ENCODE measurements around the gene LRFN3. TPM values are rescaled to one million over a fixed set of nuclear protein-coding genes. Genes with fewer than 3 reads are reported as not detected.
"Not testable (repeated sequence)": the region's sequence is repeated elsewhere in the genome, so short reads cannot be mapped to it uniquely, and the experiment has no call there.

LRFN3 gene
- 31.0 and 31.5 TPM in 2 replicates for total RNA-seq
- long read RNA-seq: 0 reads

GRCh38 chr19:35935911-35936737 lies at the start of gene LRFN3:
Gene LRFN3 (plus strand): TSS chr19:35936374. CDS start chr19:35939426, 3,052 bp downstream.
- Mint-ChIP-seq H3K27me3 (no peaks in the 10 kb centered on the region), H3K4me3 (ENCODE audit: low read depth) (peak within 1 kb of the TSS; percentile 78), H3K9me3 (ENCODE audit: low read depth) (no peaks in the 10 kb centered on the region), H3K4me1 (ENCODE audit: low read depth) (peaks cover 23% of the 10 kb centered on the region), H3K36me3 (ENCODE audit: insufficient read depth) (peaks cover 4% of the 10 kb centered on the region), H3K27ac (peak within 1 kb of the TSS; percentile 0)
- peak; percentile 47 for DNase-seq (ENCODE audit: low spot score, unreplicated experiment)
- TF ChIP-seq CTCF (IDR thresholded peaks at IDR 0.05; ENCODE audit: unreplicated experiment): no peak

- Mint-ChIP-seq H3K4me1 (ENCODE audit: low read depth) (no peaks in the 10 kb centered on the region), H3K9me3 (ENCODE audit: low read depth) (no peaks in the 10 kb centered on the region), H3K27me3 (no peaks in the 10 kb centered on the region), H3K27ac (no peak overlapping the region), H3K4me3 (ENCODE audit: low read depth) (no peak overlapping the region), H3K36me3 (ENCODE audit: insufficient read depth) (peaks cover 19% of the 10 kb centered on the region)
- DNase-seq (ENCODE audit: low spot score, unreplicated experiment): no peak
- no peak for TF ChIP-seq CTCF (IDR thresholded peaks at IDR 0.05; ENCODE audit: unreplicated experiment)
These were observed 49.0 kb upstream of the LRFN3 start for GRCh38 chr19:35887197-35887596.

- Mint-ChIP-seq H3K4me1 (ENCODE audit: low read depth) (no peaks in the 10 kb centered on the region), H3K4me3 (ENCODE audit: low read depth) (no peak overlapping the region), H3K27me3 (no peaks in the 10 kb centered on the region), H3K9me3 (ENCODE audit: low read depth) (no peaks in the 10 kb centered on the region), H3K36me3 (ENCODE audit: insufficient read depth) (peaks cover 19% of the 10 kb centered on the region), H3K27ac (no peak overlapping the region)
- no peak for TF ChIP-seq CTCF (IDR thresholded peaks at IDR 0.05; ENCODE audit: unreplicated experiment)
- DNase-seq (ENCODE audit: low spot score, unreplicated experiment): no peak
These were observed 47.8 kb upstream of the LRFN3 start for GRCh38 chr19:35888398-35888797.

GRCh38 chr19:35889370-35890112 lies 46.6 kb upstream of the LRFN3 start:
- Mint-ChIP-seq H3K9me3 (ENCODE audit: low read depth) (no peaks in the 10 kb centered on the region), H3K27me3 (no peaks in the 10 kb centered on the region), H3K4me1 (ENCODE audit: low read depth) (no peaks in the 10 kb centered on the region), H3K36me3 (ENCODE audit: insufficient read depth) (peaks cover 19% of the 10 kb centered on the region), H3K4me3 (ENCODE audit: low read depth) (no peak overlapping the region), H3K27ac (no peak overlapping the region)
- no peak for TF ChIP-seq CTCF (IDR thresholded peaks at IDR 0.05; ENCODE audit: unreplicated experiment)
- no peak for DNase-seq (ENCODE audit: low spot score, unreplicated experiment)

GRCh38 chr19:35890113-35890650 lies 46.0 kb upstream of the LRFN3 start:
- no peak overlapping the region for H3K4me3 Mint-ChIP-seq (ENCODE audit: low read depth)
- H3K36me3 Mint-ChIP-seq (ENCODE audit: insufficient read depth): peaks cover 19% of the 10 kb centered on the region
- H3K27me3 Mint-ChIP-seq: no peaks in the 10 kb centered on the region
- no peak for TF ChIP-seq CTCF (IDR thresholded peaks at IDR 0.05; ENCODE audit: unreplicated experiment)
- no peaks in the 10 kb centered on the region for H3K4me1 Mint-ChIP-seq (ENCODE audit: low read depth)
- no peak overlapping the region for H3K27ac Mint-ChIP-seq
- DNase-seq (ENCODE audit: low spot score, unreplicated experiment): no peak
- H3K9me3 Mint-ChIP-seq (ENCODE audit: low read depth): no peaks in the 10 kb centered on the region

- not testable (repeated sequence) for H3K4me3 Mint-ChIP-seq (ENCODE audit: low read depth); H3K9me3 Mint-ChIP-seq (ENCODE audit: low read depth); H3K27me3 Mint-ChIP-seq; H3K4me1 Mint-ChIP-seq (ENCODE audit: low read depth); H3K27ac Mint-ChIP-seq; DNase-seq (ENCODE audit: low spot score, unreplicated experiment)
- H3K36me3 Mint-ChIP-seq (ENCODE audit: insufficient read depth): peaks cover 15% of the 10 kb centered on the region
These were observed 44.4 kb upstream of the LRFN3 start for GRCh38 chr19:35891819-35892218.

Data from progenitor cell of endocrine pancreas (in vitro differentiated cells).